K562 (cell line): ENCODE results near the gene SLC25A31. TPM values are rescaled to one million over a fixed set of nuclear protein-coding genes. Genes with fewer than 3 reads are reported as not detected.

ENCODE experiments used
- CBFB ChIP-seq: sonication (generic); formaldehyde crosslinking; IDR thresholded peaks from 2 replicates; pipeline ENCODE4 v1.4.0; 2020; ENCODE audit warnings: mild to moderate bottlenecking, missing genetic modification reagents
- CHD2 ChIP-seq: IDR thresholded peaks from 2 replicates; pipeline ENCODE4 v1.6.1; 2011; ENCODE audit warnings: low read depth, low read length
- CREB3 ChIP-seq: fragments of 450-650 bp; conservative IDR thresholded peaks from 2 replicates; pipeline ENCODE4 v1.6.1; 2016; ENCODE audit warnings: missing genetic modification characterization, low read depth, mild to moderate bottlenecking, missing compliant biosample characterization, moderate library complexity
- FOXA3 ChIP-seq, 2 experiments: fragments of 450-650 bp in 1 of 2; sonication (generic) in 1 of 2; formaldehyde crosslinking; IDR thresholded peaks in 1 of 2; conservative IDR thresholded peaks in 1 of 2; 2 replicates each; pipeline versions ENCODE4 v1.4.0 to v1.8.0; 2020 to 2022; ENCODE audit warnings: mild to moderate bottlenecking in 2 of 2, missing genetic modification reagents in 1 of 2
- FOXJ2 ChIP-seq: fragments of 200-800 bp; sonication (Bioruptor generic); IDR thresholded peaks from 2 replicates; pipeline ENCODE4 v1.6.1; 2016; ENCODE audit warnings: missing genetic modification characterization, missing compliant biosample characterization
- GABPA ChIP-seq: fragments of 200-800 bp; sonication (Bioruptor generic); conservative IDR thresholded peaks from 2 replicates; pipeline ENCODE4 v1.6.1; 2016; ENCODE audit warnings: low read depth, missing genetic modification characterization, missing compliant biosample characterization
- ILK ChIP-seq: fragments of 450-650 bp; IDR thresholded peaks from 2 replicates; pipeline ENCODE4 v1.6.1; 2016; ENCODE audit warnings: missing genetic modification characterization, low read depth, mild to moderate bottlenecking, missing compliant biosample characterization, moderate library complexity, borderline replicate concordance
- IRF2 ChIP-seq: sonication (generic); formaldehyde crosslinking; IDR thresholded peaks from 2 replicates; pipeline ENCODE4 v1.8.1; 2022; ENCODE audit warnings: mild to moderate bottlenecking, missing genetic modification reagents
- KLF16 ChIP-seq: IDR thresholded peaks from 2 replicates; pipeline ENCODE4 v1.6.1; 2016; ENCODE audit warnings: antibody characterized with exemption
- MCM7 ChIP-seq, 2 experiments: fragments of 450-650 bp; IDR thresholded peaks; 2 replicates each; pipeline ENCODE4 v1.6.1; 2016 to 2018
- MED1 ChIP-seq: sonication (generic); formaldehyde crosslinking; IDR thresholded peaks from 2 replicates; pipeline ENCODE4 v1.8.1; 2023; ENCODE audit warnings: missing genetic modification reagents, borderline replicate concordance
- NFIC ChIP-seq: fragments of 450-650 bp; IDR thresholded peaks from 2 replicates; pipeline ENCODE4 v1.6.1; 2017; ENCODE audit warnings: mild to moderate bottlenecking, inconsistent platforms
- POLR2AphosphoS5 ChIP-seq: IDR thresholded peaks from 2 replicates; pipeline ENCODE4 v1.6.1; 2011; ENCODE audit warnings: mild to moderate bottlenecking, low read depth, low read length, moderate library complexity; ENCODE audit not compliant: control insufficient read depth, insufficient read depth
- RBBP5 ChIP-seq: fragments of 200-600 bp; sonication (generic); IDR thresholded peaks from 2 replicates; pipeline ENCODE4 v1.6.1; 2012; ENCODE audit warnings: borderline replicate concordance, mild to moderate bottlenecking, low read length, control low read depth, inconsistent platforms; ENCODE audit not compliant: insufficient read depth, poor library complexity, severe bottlenecking
- RBM22 ChIP-seq: fragments of 200-400 bp; formaldehyde crosslinking; IDR thresholded peaks from 2 replicates; pipeline ENCODE4 v1.6.1; 2018; ENCODE audit warnings: low read length, low read depth; ENCODE audit not compliant: poor library complexity, severe bottlenecking
- VEZF1 ChIP-seq: fragments of 200-800 bp; sonication (Bioruptor generic); IDR thresholded peaks from 2 replicates; pipeline ENCODE4 v1.6.1; 2017; ENCODE audit warnings: missing genetic modification characterization, missing compliant biosample characterization
- ZNF609 ChIP-seq: sonication (generic); formaldehyde crosslinking; IDR thresholded peaks from 2 replicates; pipeline ENCODE4 v1.8.1; 2023; ENCODE audit warnings: missing genetic modification reagents, mild to moderate bottlenecking, borderline replicate concordance
- ZNF639 ChIP-seq, 2 experiments: fragments of 200-800 bp in 1 of 2; sonication (Bioruptor generic) in 1 of 2; sonication (generic) in 1 of 2; formaldehyde crosslinking in 1 of 2; IDR thresholded peaks in 1 of 2; conservative IDR thresholded peaks in 1 of 2; 2 replicates each; pipeline versions ENCODE4 v1.5.0 to v1.6.1; 2016 to 2020; ENCODE audit warnings: missing compliant biosample characterization in 1 of 2, missing genetic modification characterization in 1 of 2, missing genetic modification reagents in 1 of 2
- ZNF695 ChIP-seq: fragments of 450-650 bp; formaldehyde crosslinking; IDR thresholded peaks from 2 replicates; pipeline ENCODE4 v1.4.0; 2020; ENCODE audit warnings: mild to moderate bottlenecking, moderate library complexity
- polyA plus RNA-seq, 8 experiments: library from polyadenylated mRNA; depleted of rRNA in 4 of 8; stranded (reverse) in 5 of 8; unstranded in 3 of 8; fragments of >200 nt; fragmentation: Nextera tagmentation in 2 of 8; fragmentation: Illumina TruSeq in 1 of 8; extraction: Ambion mirVana in 2 of 8; extraction: Trizol in 1 of 8; gene quantifications; 2 replicates each; pipeline versions ENCODE4 v1.2.1 to v1.2.3, GENCODE V29; 2011 to 2014; ENCODE audit warnings: inconsistent platforms in 1 of 8, missing spikeins in 1 of 8
- total RNA-seq, 7 experiments: library from RNA; depleted of rRNA in 6 of 7; stranded (reverse); fragments of >200 nt in 6 of 7; fragmentation: Illumina TruSeq in 2 of 7; extraction: Trizol in 2 of 7; gene quantifications; 2 replicates each; pipeline versions ENCODE4 v1.2.1 to v1.2.3, GENCODE V29; 2011 to 2021; ENCODE audit warnings: low replicate concordance in 1 of 7

SLC25A31 gene
- total and polyA plus RNA-seq, 9 of the 15 experiments (the other 6 are each of a cell fraction or from before 2014, with no cell fraction given): 0.07 TPM; not detected in 8

- TF ChIP-seq ZNF609 (CRISPR knock-in tag) (no peak), FOXA3 (CRISPR knock-in tag; conservative IDR thresholded peaks at IDR 0.05 in 1 of 2, IDR thresholded peaks at IDR 0.05 in 1 of 2) (no peak), ILK (tag) (no peak), CBFB (CRISPR knock-in tag) (no peak), GABPA (tag) (no peak), RBM22 (no peak), POLR2AphosphoS5 (no peak), NFIC (peak; percentile 36; the same call in 1 of the 2 replicates), MCM7 (IDR thresholded peaks at IDR 0.05) (no peak), MED1 (no peak), FOXJ2 (tag) (no peak), CHD2 (no peak), ZNF639 (CRISPR knock-in tag; conservative IDR thresholded peaks at IDR 0.05 in 1 of 2, IDR thresholded peaks at IDR 0.05 in 1 of 2) (no peak), IRF2 (no peak), KLF16 (peak; percentile 63; the same call in 1 of the 2 replicates), CREB3 (tag) (no peak), RBBP5 (no peak), ZNF695 (CRISPR knock-in tag) (no peak), VEZF1 (CRISPR knock-in tag) (no peak)
Measured at GRCh38 chr4:127737295-127737694, 7.1 kb downstream of the SLC25A31 start (continued).
